ENCODE results near the gene OR5I1.

DNA sequence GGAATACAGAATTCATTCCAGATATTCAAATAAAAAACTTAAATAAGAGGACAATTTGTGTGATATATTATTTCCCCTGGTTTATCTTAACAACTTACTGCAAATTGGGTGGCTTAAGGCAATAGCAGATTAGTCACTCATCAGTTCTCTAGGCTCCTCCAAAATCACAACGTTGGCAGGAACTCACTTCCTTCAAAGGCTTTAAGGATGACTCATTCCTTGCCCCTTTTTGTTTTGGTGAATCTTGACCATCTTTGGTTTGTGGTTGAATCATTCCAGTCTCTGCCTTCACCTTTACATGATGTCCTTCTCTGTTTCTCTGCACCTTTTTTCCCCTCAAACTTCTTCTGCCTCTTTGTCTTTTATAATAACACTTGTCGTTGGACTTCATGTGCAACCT, 30.2 kb upstream of the OR5I1 start:
- TF ChIP-seq POLR2A (IDR thresholded peaks at IDR 0.05; ENCODE audit: low read length) (no peak), GATA1 (IDR thresholded peaks at IDR 0.05; ENCODE audit: low read depth, low read length) (no peak)

Data from erythroblast (primary cell).